Hematopoietic multipotent progenitor cell (in vitro differentiated cells): ENCODE measurements around the gene ABCC2. TPM values are rescaled to one million over a fixed set of nuclear protein-coding genes. Genes with fewer than 3 reads are reported as not detected.
A peak's percentile ranks its signal among the peaks of the same experiment; 100 is the strongest.
"Not testable (repeated sequence)": the region's sequence is repeated elsewhere in the genome, so short reads cannot be mapped to it uniquely, and the experiment has no call there.

Source experiments
- DNase-seq, 3 donors: peaks; one replicate each; pipeline ENCODE4 v3.0.0-alpha.2; 2011 to 2015; ENCODE audit warnings: low read depth in 2 of 3, low spot score in 2 of 3
- total RNA-seq: library from RNA; depleted of rRNA; stranded (reverse); fragments of >200 nt; gene quantifications from one replicate; pipeline ENCODE4 v1.2.3, GENCODE V29; 2012

The ABCC2 gene
- total RNA-seq, 1 donor, result 0.27 TPM

DNA sequence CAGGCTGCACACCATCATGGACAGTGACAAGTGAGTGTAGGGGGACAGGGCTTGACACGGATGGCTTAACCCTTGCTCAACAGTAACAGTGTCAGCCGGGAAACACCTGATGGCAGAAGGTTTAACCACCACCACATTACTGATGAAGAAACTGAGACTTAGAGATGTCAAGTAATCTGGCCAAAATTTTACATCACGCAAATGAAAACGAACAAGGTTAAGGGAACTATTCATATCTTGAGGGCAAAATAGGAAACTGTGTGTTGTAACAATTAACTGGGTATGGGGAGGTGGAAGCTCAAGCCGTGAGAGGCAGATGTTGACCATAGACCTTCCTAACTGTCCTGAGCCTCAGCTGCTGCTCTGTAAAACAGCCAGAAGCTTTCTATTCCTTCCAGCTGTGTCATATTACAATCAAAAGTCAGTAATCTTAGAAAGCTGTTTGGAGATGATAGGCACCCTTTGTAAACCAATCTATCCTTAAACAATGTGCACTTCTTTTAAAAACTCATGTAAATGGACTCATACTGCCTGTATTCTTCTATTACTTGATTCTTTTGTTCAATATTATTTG lies 68.4 kb downstream of the ABCC2 start:
- DNase-seq, result no peak

DNA sequence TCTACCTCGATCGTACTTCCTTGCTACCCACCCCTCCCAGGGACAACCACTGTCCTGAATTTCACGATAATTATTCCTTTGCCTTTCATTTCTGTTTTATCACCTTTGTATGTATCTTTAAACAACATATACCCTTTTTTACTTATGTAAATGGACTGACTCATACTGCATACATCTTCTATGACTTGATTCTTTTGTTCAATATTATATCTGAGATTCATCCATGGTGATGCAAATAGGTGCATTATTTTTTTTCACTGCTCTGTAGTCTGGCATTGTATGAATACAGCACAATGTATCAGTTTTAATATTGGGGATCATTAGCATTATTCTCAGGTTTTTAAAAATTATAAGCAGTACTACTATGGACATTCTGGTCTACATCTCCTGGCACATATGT lies 69.4 kb downstream of the ABCC2 start:
- DNase-seq, result no peak

DNA sequence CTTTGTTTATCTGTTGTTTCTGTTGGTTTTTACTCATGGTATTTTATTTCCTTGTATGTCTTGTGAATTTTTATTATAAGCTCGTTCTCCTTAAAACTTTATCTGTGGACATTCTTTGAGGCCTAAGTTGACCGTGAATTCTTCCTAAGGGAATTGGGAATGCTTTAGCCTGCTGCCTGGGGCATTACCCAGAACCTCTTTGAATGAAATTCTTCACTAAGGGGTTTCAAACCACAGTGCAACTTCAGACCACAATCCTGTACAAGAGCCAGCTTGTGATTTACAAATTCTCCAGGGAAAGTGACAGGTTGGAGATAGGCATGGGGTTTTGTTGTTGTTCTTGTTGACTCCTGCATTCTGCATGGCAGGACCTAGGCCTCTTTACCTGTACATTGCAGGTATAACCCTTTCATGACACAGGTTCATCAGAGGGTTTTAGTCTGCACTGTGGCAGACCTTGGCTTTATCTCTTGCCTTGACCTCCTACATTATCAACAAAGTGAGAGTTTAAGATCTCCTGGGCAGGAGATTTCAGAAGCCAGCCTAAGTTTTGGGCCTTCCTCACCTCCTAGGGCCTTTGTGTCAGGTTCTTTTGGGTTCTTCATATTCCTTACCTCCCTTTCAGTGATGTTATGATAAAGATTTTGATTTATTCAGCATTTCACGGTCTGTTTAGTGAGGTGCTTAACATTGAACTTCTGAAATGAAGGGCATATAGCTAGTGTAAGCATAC lies 70.2 kb downstream of the ABCC2 start:
- no peak for DNase-seq

DNA sequence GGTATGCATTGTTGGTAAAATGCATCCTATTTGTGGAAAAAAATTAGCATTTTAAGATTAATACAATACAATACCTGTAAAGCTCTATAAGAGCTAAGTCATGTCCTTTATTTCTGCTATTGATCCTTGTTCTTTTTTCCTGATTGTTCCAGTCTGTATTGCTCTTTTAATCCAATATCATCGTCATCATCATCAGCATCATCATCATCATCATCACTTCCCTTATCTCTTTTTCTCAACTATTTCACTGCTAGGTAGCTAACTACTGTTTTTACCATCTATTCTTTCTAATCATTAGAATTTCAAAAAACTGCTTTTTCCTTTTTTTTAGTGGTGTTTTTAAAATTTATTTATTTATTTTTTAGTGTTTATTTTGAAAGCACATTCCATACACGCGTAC lies 71.2 kb downstream of the ABCC2 start:
- no peak for DNase-seq

DNA sequence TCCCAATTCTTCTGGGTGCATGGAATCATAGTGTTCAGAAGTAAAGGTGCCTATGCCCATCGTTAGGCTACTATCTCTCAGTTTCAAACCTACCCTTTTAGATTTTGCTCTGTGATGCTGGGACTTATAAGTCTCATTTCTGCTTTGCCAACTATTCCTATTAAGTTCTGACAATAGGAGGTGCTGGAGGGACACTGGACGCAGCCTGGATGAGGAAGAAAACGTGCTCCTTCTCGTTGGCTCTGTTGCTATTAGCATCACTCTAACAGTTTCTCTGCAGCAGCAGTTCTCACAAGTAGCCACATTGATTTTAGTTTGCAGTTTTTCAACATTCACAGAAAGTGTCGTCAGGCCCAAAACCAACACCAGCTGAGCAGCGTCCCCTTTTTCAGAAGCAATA lies 72.4 kb downstream of the ABCC2 start:
- peak in 1 of 3 donors; percentile 34 for DNase-seq

DNA sequence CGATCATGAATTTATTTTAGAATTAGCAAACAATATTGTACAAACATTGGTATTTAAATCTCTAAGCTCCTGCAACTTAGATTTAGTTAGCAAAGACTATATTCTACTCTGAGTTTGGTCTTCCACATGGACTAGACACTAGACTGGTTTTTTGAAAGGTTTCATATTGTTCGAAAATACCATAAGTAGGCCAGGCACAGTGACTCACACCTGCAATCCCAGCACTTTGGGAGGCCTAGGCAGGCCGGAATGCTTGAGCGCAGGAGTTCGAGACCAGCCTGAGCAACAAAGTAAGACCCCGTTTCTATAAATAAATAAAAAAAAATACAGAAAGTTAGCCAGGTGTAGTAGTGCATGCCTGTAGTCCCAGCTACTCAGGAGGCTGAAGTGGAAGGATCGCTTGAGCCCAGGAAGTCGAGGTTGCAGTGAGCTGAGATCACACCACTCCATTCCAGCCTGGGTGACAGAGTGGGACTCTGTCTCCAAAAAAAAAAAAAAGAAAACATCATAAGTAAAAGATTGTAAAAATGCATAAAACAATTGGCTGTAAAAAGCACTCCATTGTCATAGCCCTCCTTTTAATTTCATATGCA lies 73.1 kb downstream of the ABCC2 start:
- no peak for DNase-seq

DNA sequence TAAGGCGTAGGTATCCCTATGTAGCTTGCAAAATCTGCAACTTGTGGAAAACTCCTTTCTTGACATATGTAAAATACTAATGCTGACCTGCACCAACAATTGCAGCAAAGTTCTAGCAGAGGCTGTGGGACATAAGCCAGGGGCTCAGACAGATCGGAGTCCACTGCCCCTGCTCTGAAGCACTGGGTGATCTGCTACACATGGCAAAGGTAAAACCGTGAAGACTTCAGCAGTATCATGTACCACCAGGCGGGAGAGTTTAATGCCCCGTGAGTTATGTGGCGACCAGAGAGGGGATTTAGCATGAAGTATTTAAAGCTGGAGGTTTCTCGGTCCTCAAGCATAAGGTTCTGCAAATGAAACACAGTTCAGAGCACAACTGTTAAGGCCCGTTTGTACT lies 76.4 kb downstream of the ABCC2 start:
- DNase-seq, result no peak

DNA sequence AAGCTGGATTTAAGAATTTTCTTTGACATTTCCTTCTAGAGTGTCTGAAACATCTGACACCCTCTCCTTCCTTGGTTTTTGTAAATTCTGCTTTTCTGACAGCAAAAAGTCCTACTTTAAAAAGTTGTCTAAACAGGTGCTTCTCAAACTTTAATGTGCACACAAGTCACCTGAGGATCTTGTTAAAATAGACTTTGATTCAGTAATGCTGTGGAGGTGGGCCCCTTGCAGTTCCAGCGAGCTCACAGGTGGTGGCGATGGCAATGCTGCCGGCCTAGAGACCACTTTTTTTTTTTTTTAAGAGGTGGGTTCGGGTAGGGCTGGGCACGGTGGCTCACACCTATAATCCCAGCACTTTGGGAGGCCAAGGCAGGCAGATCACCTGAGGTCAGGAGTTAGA lies 77.1 kb downstream of the ABCC2 start:
- DNase-seq, result peak in 2 of 3 donors; percentile 29 to 47

DNA sequence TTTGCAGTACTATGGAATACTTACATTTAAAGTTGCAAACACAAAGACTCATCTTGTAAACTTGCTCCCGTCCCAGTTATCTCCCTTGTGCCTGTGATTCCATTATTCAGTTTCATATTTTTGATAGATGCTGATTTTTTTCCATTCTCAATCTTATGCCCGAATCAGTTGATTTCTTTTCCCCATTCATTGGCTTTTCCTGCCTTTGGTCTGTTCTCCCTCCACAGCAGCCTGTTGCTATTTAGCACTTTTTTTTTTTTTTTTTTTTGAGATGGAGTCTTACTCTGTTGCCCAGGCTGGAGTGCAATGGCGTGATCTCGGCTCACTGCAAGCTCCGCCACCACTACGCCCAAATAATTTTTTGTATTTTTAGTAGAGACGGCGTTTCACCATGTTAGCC lies 78.0 kb downstream of the ABCC2 start:
- DNase-seq, result no peak

DNA sequence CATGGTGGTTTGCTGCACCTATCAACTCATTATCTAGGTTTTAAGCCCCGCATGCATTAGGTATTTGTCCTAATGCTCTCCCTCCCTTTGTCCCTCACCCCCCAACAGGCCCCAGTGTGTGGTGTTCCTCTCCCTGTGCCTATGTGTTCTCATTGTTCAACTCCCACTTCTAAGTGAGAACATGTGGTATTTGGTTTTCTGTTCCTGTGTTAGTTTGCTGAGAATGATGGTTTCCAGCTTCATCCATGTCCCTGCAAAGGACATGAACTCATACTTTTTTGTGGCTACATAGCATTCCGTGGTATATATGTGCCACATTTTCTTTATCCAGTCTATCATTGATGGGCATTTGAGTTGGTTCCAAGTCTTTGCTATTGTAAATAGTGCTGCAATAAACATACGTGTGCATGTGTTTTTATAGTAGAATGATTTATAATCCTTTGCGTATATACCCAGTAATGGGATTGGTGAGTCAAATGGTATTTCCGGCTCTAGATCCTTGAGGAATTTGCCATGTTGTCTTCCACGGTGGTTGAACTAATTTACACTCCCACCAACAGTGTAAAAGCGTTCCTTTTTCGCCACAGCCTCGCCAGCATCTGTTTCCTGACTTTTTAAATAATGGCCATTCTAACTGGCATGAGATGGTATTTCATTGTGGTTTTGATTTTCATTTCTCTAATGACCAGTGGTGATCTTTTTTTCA lies 81.2 kb downstream of the ABCC2 start:
- not testable (repeated sequence) for DNase-seq

DNA sequence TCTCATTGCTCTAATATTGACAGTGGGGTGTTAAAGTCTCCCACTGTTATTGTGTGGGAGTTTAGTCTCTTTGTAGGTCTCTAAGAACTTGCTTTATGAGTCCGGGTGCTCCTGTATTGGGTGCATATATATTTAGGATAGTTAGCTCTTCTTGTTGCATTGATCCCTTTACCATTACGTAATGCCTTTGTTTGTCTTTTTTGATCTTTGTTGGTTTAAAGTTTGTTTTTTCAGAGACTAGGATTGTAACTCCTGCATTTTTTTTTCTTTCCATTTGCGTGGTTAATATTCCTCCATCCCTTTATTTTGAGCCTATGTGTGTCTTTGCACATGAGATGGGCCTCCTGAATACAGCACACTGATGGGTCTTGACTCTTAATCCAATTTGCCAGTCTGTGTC lies 84.8 kb downstream of the ABCC2 start:
- DNase-seq, result not testable (repeated sequence)

DNA sequence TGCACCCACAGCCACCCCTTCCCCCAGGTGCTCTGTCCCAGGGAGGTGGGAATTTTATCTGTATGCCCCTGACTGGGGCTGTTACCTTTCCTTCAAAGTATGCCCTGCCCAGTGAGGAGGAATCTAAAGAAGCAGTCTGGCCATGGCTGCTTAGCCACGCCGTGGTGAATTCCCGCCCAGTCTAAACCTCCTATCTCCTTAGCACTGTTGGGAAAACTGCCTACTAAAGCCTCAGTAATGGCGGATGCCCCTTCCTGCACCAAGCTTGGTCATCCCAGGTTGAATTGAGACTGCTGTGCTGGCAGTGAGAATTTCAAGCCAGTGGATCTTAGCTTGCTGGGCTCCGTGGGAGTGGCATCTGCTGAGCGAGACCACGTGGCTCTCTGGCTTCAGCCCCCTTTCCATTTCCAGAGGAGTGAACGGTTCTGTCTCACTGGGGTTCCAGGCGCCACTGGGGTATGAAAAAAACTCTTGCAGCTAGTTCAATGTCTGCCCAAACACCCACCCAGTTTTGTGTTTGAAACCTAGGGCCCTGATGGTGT lies 87.2 kb downstream of the ABCC2 start:
- peak in 1 of 3 donors; percentile 37 for DNase-seq

DNA sequence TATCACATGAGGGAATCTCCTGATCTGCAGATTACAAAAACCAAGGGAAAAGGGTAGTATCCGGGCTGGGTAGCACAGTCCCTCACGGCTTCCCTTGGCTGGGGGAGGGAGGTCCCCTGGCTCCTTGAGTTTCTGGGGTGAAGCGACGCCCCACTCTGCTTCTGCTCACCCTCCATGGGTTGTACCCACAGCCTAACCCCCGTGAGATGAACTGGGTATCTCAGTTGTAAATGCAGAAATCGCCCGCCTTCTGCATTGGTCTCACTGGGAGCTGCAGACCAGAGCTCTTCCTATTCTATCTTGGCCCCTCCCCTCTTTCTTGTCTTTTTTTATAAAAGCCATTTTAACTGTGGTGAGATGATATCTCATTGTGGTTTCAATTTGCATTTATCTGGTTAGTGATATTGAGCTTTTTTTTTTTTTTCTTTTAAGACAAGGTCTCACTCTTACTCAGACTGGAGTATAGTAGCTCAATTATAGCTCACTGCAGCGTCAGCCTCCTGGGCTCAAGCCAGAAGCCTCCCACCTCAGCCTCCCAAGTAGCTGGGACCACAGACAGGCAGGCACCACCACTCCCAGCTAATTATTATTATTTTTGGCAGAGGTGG lies 87.8 kb downstream of the ABCC2 start:
- peak in 2 of 3 donors; percentile 54 to 91 for DNase-seq

DNA sequence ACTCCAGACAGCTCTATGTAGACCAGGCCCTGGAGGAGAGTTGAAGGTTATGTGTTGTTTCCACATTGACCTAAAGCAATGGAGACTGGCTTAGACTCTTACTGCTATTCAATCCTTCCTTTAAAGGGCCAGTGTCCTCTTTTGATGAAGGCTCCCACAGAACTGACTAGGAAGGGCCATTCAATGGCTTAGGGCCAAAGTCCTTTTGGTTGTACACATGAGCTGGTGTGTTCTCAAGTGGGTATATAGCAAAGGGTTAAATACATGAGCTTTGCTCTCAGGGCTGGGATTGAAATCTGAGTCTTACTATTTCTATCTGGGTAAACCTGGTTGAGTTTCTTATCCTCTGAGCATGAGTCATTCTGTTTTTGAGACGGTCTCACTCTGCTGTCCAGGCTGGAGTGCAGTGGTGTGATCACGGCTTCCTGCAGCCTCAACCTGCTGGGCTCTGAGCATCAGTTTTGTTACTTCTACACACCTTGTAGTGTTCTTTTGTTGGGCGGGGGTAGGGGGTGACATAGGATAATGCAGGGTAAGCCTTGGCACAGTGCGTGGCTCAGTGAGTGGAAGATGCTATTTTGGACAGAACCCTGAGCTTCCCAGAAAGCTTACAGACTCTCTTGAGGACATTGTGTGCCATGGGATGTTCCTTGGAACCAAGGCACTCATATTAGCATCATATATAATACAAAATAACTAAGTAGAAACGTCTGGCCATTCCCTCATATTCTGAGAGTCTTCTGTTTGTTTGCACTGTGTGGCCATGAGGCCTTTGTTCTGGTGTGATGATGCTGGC lies 90.1 kb downstream of the ABCC2 start:
- no peak for DNase-seq

DNA sequence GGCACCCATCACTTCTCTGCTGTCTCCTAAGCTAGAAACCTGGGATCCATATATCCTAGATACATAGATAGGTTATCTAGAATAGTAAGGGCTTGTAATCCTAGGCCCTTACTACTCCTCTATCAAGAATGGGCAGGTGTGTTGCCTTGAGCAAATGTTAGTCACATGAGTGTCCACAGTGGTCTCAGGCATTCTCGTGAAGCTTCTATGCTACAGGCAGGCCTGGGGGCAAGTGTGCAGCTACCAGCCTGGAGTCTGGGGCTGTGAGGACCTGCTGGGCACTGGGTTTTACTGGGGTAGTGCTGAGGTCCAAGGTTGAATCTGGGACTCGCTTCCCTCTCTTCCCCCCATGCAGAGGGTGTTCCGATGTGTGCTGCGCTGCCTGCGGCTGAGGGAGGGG lies 91.4 kb downstream of the ABCC2 start:
- no peak for DNase-seq

DNA sequence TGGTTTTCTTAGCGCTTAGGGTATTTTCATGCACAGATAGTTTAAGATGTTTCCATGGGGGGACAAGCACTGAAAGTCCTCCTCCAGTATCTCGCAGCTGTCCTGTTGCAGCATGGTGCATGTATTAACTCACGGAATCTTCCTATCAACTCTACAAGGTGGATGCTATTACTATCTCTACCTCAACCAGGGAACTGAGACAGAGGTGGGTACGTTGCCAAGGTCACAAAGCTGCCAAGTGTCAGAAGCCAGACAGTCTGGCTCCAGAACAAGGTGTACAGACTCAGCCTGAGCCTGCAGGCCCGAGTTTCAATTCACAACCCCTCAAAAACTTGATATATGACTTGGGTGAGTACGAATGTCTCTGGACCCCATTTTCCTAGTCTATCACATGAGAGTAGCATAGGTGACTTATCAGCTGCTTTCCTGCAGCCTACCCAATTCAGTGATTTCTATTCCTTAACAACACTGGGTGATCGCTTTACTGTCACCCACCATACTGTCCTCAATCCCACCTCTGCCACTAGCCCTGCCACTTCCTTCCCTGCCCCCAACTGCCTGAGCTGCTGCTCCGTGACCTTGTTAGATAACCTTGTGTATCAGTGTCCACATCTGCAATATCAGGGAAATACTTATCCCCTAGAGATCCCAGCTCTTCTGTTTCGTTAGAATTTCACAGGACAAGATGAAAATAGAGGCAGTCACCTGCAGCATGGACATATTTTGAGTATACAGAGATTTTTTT lies 92.1 kb downstream of the ABCC2 start:
- DNase-seq, result no peak

DNA sequence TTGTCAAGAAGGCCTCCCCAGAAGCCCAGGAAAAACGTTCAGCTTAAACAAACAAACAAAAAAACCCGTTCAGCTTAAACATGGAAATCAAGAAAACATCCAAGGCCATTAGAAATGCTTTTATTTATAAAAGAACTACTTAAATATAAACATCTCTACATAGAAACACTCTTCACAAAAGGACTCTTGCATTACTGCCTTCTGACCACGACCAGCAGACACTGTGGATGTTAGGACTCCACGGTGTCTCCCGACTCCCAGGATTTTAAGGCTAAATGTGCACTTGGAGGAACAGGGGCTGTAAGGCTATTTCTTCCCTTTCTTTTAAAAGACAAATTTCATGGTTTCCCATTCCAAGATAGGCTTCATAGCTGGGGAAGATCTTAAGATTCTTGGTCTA lies 93.0 kb downstream of the ABCC2 start:
- no peak for DNase-seq

DNA sequence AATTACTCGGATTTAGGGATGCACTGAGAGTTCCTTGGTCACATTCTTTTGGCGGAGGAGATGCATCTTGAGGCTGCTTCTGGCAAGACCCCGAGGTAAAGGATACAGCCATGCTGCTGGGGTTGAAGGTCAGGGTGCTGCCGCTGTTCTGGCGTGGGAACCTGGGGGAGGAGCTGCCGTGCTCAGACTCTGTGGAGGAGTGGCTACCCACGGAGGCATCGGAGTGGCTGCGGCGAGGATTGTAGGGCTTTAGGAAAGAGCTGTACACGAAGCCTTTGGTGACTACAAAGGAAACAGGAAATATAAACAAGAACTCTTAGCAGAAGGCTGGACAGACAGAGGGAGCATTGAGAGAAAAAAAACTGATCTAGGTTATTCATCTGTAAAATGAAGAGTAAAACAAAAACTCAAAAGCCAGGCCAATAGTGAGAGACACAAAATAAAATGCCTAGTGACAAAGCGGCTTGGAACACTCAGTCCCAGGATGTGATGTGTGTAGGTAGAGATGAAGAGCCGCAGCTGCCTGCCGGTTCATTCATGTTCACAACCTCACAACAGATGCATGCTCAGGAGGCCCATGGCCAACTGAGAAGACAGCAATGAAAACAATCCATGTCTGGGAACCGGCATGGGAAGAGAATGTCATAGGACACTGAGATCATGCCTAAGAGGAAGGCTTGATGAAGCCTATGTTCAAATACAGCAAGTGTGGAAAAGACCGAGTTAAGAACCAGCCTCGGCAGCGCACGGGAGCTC lies 97.8 kb downstream of the ABCC2 start:
- no peak for DNase-seq

DNA sequence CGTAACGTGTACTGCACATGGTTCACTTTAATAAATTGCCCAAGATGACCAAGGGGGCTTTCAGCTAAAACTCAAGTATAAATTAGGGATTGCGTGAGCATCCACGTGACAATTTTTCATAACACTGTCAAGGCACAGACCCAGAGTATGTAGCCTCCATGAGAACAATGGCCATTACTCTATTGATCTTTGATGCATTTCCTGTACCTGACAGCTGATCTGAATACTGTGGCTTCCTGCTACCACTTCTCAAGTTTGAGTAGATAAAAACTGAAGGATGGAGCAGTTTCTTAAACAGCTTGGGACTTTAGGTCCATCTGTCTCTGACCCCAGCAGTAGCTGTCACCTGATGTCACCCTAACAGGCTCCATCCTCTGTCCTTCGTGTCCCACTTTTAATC lies 98.9 kb downstream of the ABCC2 start:
- DNase-seq, result no peak
